Lower lobe of right lung (tissue), 2 donors: ENCODE results near the gene MB. TPM values are rescaled to one million over a fixed set of nuclear protein-coding genes. Genes with fewer than 3 reads are reported as not detected.
A peak's percentile ranks its signal among the peaks of the same experiment; 100 is the strongest.

Source experiments
- ATAC-seq, 2 donors: fragments of 200-7000 bp; cut with Tn5 transposase; one replicate each; pipeline ENCODE4 v1.9.1; 2020 to 2022; ENCODE audit warnings: mild to moderate bottlenecking in 2 of 2, moderate library complexity in 2 of 2
- DNase-seq: peaks from one replicate; pipeline ENCODE4 v3.0.0-alpha.2; 2020
- H3K27ac ChIP-seq: fragments of 200-600 bp; one replicate; pipeline ENCODE4 v1.8.0; 2022
- H3K27me3 ChIP-seq: fragments of 200-600 bp; one replicate; pipeline ENCODE4 v1.8.0; 2022; ENCODE audit warnings: low read depth
- H3K36me3 ChIP-seq: fragments of 200-600 bp; one replicate; pipeline ENCODE4 v1.8.0; 2022; ENCODE audit warnings: mild to moderate bottlenecking
- H3K4me1 ChIP-seq: fragments of 200-600 bp; one replicate; pipeline ENCODE4 v1.8.0; 2022
- H3K4me3 ChIP-seq: fragments of 200-600 bp; one replicate; pipeline ENCODE4 v1.8.0; 2022; ENCODE audit warnings: mild to moderate bottlenecking
- H3K9me3 ChIP-seq: fragments of 200-600 bp; one replicate; pipeline ENCODE4 v1.8.0; 2022
- intact Hi-C: fragments of 100-400 bp; cut with DNase I; formaldehyde crosslinking; loops from one replicate; pipeline ENCODE4 v1.11.0; 2022
- total RNA-seq: library from RNA; stranded (reverse); fragmentation: NEBNext Ultra II Directional; extraction: Animal tissue kit (Norgen Biotek cat#: 25700); gene quantifications from one replicate; pipeline ENCODE4 v1.2.1, GENCODE V29; 2021
- TF ChIP-seq, protein P1 (sequence below): fragments of 200-600 bp; IDR thresholded peaks from one replicate; pipeline ENCODE4 v1.8.0; 2022; ENCODE audit warnings: antibody characterized with exemption, mild to moderate bottlenecking
- donor health status: DM: no; HTN: yes; CAD: no; lungs with severe emphysema.

MB gene
- total RNA-seq, 1 donor from 2014 or later, result 0.86 TPM

DNA sequence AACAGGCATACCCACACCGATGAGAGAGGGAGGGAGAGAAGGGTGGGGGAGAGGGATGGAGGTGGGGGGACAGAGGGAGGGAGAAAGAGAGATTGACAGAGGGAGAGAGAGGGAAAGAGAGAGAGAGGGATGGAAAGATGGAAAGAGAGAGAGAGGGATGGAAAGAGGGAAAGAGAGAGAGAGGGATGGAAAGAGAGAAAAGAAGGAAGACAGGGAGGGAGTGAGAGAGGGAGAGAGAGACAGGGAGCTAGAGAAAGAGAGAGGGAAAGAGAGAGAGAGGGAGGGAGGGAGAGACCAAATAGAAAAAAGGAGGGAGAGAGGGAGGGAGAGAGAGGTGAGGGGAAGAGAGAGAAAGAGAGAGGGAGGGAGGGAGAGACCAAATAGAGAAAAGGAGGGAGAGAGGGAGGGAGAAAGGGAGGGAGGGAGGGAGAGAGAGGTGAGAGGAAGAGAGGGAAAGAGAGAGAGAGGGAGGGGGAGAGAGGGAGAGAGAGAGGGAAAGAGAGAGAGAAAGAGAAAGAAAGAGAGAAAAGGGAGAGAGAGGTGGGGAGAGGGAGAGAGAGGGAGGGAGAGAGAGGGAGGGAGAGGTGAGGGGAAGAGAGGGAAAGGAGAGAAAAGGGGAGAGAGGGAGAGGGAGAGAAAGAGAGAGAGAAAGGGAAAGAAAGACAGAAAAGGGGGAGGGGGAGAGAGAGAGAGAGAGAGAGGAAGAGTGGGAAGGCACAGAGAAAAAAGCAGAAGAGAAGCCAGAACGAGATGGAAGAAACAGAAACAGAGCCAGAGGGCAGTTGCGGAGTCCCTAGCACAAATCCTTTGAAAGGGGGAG is 23.8 kb downstream of the MB start:
- Histone ChIP-seq H3K27ac (no peak overlapping the region), H3K36me3 (no peaks in the 10 kb centered on the region), H3K27me3 (no peaks in the 10 kb centered on the region), H3K4me1 (peaks cover 18% of the 10 kb centered on the region), H3K9me3 (no peaks in the 10 kb centered on the region), H3K4me3 (no peak overlapping the region)
- no peak for DNase-seq
- no peak for ATAC-seq
- TF ChIP-seq, protein P1, sequence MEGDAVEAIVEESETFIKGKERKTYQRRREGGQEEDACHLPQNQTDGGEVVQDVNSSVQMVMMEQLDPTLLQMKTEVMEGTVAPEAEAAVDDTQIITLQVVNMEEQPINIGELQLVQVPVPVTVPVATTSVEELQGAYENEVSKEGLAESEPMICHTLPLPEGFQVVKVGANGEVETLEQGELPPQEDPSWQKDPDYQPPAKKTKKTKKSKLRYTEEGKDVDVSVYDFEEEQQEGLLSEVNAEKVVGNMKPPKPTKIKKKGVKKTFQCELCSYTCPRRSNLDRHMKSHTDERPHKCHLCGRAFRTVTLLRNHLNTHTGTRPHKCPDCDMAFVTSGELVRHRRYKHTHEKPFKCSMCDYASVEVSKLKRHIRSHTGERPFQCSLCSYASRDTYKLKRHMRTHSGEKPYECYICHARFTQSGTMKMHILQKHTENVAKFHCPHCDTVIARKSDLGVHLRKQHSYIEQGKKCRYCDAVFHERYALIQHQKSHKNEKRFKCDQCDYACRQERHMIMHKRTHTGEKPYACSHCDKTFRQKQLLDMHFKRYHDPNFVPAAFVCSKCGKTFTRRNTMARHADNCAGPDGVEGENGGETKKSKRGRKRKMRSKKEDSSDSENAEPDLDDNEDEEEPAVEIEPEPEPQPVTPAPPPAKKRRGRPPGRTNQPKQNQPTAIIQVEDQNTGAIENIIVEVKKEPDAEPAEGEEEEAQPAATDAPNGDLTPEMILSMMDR, result no peak
- intact Hi-C loops, result no loop called here

DNA sequence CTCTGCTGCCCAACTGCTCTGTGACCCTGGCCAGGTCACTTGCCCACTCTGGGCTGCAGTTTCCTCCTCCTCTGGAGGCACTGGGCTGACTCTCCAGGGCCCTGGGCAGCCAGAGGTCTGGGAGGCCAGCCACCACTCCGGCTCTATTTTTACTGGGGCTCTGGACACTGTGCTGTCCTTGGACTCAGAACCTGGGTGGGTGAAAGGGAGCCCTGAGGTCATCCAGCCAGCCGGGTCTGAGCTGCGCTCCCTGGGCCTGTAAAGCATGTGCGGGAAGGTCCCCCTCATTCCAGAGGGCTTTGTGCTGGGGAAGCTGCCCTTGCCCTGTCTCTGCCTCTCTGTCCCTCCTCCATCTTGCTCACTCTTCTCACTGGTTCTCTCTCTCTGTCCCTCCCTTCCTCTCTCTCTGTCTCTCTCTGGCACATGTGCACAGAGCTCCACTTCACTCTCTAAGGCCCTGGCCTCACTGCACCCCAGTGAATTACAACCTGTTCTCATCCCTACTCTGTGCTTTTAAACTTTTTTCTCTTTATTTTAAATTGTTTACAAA is 24.6 kb downstream of the MB start:
- H3K9me3 ChIP-seq, result no peaks in the 10 kb centered on the region
- DNase-seq (no peak), ATAC-seq (peak in 1 of 2 donors; percentile 3)
- no peak overlapping the region for H3K4me3 ChIP-seq
- no peak overlapping the region for H3K27ac ChIP-seq
- TF ChIP-seq, protein P1, result no peak
- H3K36me3 ChIP-seq, result no peaks in the 10 kb centered on the region
- H3K27me3 ChIP-seq, result no peaks in the 10 kb centered on the region
- intact Hi-C loops, result no loop called here
- H3K4me1 ChIP-seq, result peaks cover 24% of the 10 kb centered on the region

DNA sequence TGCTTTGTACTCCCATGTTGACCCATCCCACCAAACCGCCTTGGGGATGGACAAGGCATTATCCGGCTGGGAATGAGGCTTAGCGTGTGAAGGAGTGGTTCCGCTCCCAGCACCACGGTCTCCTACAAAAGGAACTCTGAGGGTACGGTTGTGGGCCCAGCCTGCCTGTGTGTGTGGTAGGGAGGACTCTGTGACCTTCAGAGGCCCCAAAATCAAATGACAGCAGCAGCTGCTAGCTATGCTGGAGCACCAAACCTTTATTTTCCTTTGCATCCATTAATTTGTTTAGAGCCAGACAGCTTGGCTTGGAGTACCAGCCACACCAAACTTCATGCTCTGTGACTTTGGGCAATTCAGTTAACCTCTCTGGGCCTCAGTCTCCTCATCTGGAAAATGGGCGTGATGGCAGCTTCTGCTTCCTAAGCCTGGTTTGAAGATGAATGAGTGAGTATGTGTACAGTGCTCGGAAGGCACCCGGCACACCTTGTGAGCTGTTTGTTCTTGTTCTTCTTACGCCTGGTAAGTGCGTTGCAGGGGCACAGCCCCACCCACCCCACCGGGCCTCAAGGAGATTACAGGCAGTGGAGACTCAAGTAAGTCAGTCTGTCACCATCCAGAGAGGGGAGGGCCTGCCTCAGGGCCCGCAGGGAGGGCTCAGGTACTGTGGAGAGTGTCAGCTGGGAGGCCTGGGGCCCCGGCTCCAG is 25.3 kb downstream of the MB start:
- peak in 1 of 2 donors; percentile 54 for ATAC-seq
- Histone ChIP-seq H3K27ac (no peak overlapping the region), H3K27me3 (no peaks in the 10 kb centered on the region), H3K4me1 (peaks cover 30% of the 10 kb centered on the region), H3K36me3 (no peaks in the 10 kb centered on the region), H3K9me3 (no peaks in the 10 kb centered on the region), H3K4me3 (no peak overlapping the region)
- DNase-seq, result peak; percentile 61
- intact Hi-C loops, result no loop called here
- TF ChIP-seq, protein P1, result no peak

DNA sequence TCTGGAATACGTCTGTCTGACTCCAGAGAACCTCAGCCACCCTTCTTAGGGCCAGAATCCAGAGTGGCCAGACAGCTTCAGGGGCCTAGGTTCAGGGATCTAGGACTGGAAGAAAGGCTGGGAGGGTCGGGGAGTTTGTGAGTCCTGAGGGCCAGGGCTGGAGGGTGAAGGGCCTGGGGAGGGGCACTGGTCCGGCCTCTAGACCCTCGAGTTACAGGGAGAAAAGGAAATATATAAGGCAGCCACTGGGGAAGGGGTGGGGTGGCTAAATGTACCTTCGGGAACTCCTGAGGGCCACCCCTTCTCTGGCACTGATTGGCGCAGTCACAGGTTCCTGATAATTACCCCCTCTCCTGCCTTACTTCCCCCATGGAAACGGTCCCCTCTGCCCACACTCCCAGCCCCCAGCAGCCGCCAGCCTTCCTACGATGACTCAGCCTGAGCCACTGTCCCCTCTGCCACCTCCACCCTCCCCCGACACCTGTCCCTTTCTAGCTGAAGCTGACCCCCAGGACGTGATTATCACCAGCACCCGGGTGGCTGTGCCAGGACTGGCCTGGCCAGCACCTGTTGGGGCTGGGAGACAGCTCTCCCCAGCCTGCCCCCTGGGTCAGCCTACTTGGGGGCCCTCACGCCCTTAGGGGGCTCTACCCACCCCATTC is 26.4 kb downstream of the MB start:
- intact Hi-C loops, result no loop called here
- ATAC-seq, result no peak
- no peak overlapping the region for H3K27ac ChIP-seq

DNA sequence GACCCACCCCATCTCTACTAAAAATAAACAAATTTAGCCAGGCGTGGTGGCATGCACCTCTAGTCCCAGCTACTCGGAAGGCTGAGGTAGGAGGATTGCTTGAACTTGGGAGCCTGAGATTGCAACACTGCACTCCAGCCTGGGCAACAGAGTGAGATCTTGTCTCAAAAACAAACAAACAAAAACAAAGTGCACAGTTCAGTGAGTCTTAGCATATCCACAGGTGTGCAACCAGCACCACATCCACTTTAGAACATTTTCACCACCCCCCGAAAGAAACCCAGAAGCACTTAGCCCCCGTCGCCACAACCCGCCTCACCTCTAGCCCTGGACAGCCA is 27.4 kb downstream of the MB start:
- TF ChIP-seq, protein P1, result no peak
- intact Hi-C loops, result loop anchor here (10.0 kb wide), 1 partner anchor 155 kb away; no protein-coding TSS in a partner anchor
- DNase-seq, result no peak
- H3K27me3 ChIP-seq, result no peaks in the 10 kb centered on the region
- H3K27ac ChIP-seq, result no peak overlapping the region
- ATAC-seq, result no peak
- H3K9me3 ChIP-seq, result peaks cover 3% of the 10 kb centered on the region
- H3K4me3 ChIP-seq, result no peak overlapping the region
- peaks cover 30% of the 10 kb centered on the region for H3K4me1 ChIP-seq
- H3K36me3 ChIP-seq, result no peaks in the 10 kb centered on the region

More for the DNA sequence above, 26.4 kb downstream of the MB start:
- Histone ChIP-seq H3K27me3 (no peaks in the 10 kb centered on the region), H3K4me1 (peaks cover 30% of the 10 kb centered on the region), H3K4me3 (no peak overlapping the region), H3K36me3 (no peaks in the 10 kb centered on the region), H3K9me3 (peaks cover 3% of the 10 kb centered on the region)
- no peak for DNase-seq
- TF ChIP-seq, protein P1, result no peak
